Measurements from ENCODE around the gene KIZ.

The KIZ gene

DNA sequence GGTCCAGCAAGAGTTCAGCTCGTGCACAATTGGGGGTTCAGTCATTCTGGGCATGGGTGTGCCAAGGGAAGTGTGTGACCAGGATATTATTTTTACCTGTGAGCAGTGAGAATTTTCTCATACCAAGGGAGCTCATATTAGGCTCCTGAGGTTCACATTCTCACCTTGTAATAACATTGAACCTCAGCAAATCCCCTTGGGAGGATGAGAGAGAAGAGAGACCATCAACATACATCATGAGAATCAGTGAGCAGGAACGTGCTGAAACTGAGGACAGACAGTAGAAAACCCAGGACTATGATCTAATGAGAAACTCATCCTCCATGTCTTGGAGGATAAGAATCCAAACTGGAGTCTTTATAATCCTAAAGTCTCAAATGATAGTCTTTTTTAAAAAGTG is 143.9 kb downstream of the KIZ start:
- TF ChIP-seq, protein P1, sequence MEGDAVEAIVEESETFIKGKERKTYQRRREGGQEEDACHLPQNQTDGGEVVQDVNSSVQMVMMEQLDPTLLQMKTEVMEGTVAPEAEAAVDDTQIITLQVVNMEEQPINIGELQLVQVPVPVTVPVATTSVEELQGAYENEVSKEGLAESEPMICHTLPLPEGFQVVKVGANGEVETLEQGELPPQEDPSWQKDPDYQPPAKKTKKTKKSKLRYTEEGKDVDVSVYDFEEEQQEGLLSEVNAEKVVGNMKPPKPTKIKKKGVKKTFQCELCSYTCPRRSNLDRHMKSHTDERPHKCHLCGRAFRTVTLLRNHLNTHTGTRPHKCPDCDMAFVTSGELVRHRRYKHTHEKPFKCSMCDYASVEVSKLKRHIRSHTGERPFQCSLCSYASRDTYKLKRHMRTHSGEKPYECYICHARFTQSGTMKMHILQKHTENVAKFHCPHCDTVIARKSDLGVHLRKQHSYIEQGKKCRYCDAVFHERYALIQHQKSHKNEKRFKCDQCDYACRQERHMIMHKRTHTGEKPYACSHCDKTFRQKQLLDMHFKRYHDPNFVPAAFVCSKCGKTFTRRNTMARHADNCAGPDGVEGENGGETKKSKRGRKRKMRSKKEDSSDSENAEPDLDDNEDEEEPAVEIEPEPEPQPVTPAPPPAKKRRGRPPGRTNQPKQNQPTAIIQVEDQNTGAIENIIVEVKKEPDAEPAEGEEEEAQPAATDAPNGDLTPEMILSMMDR (conservative IDR thresholded peaks at IDR 0.05) = no peak
- no peak overlapping the region for H3K27ac ChIP-seq

DNA sequence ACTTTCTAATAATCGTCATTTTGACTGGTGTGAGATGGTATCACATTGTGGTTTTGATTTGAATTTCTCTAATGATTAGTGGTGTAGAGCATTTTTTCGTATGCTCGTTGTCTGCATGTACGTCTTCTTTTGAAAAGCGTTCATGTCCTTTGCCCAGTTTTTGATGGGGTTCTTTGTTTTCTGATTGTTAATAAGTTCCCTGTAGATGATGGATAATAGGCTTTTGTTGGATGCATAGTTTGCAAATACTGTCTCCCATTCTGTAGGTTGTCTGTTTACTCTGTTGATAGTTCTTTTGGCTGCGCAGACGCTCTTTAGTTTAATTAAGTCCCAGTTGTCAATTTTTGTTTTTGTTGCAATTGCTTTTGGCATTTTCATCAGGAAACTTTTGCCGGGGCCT is 144.9 kb downstream of the KIZ start:
- H3K27ac ChIP-seq = no peak overlapping the region
- TF ChIP-seq, protein P1 (conservative IDR thresholded peaks at IDR 0.05) = no peak

DNA sequence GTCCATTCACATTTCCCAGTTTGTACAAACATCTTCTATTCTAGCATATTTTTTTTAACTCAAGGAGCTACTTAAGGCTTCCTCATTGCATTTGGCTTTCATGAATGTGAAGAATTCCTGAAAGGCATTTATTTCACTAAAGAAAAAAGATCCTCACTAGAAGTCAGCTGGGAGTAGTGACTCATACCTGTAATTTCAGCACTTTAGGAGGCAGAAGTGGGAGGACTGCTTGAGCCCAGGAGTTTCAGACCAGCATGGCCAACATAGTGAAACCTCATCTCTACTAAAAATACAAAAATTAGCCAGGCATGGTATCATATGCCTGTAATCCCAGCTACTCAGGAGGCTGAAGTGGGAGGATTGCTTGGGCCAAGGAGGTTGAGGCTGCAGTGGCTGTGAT is 146.4 kb downstream of the KIZ start:
- no peak overlapping the region for H3K27ac ChIP-seq
- TF ChIP-seq, protein P1 (conservative IDR thresholded peaks at IDR 0.05) = no peak

- TF ChIP-seq, protein P1 (conservative IDR thresholded peaks at IDR 0.05) = no peak
- H3K27ac ChIP-seq = no peak overlapping the region
Observed at GRCh38 chr20:21272679-21273078, 146.8 kb downstream of the KIZ start.

DNA sequence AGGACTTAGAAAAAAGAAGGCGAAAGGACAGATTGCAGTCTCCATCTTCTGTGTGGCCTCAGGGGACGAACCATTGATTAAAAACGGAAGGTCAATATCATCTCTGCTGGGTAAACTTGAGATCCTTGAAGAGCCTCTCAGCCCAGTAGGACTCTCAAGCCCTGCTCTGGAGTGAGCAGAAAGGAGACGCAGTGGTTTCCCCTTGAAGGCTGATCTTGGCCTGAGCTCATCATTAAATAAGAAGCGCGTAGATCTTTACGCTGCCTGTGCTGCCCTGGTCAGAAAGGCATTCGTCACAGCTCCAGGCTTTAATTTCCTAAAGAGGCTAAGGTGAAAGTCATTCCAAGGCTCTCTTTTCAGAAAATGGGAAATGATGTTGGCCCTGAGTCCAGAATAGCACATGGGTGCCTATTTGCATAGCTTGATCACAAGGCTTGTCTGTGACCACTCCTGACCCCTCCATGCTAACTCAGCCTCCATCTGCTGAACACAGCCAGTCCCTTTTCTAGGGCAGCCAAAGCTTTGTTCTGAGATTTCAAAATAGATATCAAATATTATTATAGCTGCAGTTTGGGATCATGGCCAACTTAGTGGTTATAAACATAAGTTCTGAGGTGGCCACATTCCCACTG is 148.0 kb downstream of the KIZ start:
- TF ChIP-seq, protein P1 (conservative IDR thresholded peaks at IDR 0.05) = no peak

DNA sequence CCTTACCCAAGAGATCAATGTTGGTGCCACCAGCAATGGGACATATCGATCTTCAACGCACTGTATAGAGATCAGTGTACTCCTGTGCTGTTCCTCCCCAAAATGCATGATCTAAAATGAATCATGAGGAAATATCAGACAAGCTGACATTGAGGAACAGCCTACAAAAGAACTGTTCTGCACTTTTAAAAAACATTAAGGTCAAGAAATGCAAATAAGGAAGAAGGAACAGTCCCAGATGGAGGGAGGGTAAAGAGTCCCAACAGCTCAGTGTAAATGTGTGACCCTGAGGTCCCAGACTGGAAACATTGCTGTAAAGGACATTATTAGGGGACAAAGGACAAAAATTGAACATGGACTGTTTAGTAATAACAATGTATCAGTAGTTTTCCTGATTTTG is 152.9 kb downstream of the KIZ start:
- TF ChIP-seq, protein P1 (conservative IDR thresholded peaks at IDR 0.05) = no peak

More for the DNA sequence above, 148.0 kb downstream of the KIZ start:
- peak overlapping the region; percentile 42 for H3K27ac ChIP-seq

GRCh38 chr20:21279706-21280521 is 154.0 kb downstream of the KIZ start:
- peak overlapping the region; percentile 52 for H3K27ac ChIP-seq
- TF ChIP-seq, protein P1 (conservative IDR thresholded peaks at IDR 0.05) = no peak

More for the DNA sequence above, 152.9 kb downstream of the KIZ start:
- peak overlapping the region; percentile 52 for H3K27ac ChIP-seq
